HG02588 (cell line): ENCODE data around the gene KRTAP5-1.
"Not testable (repeated sequence)": the region's sequence is repeated elsewhere in the genome, so short reads cannot be mapped to it uniquely, and the experiment has no call there.

Experiments
- ATAC-seq: cut with Tn5 transposase; IDR thresholded peaks from one replicate; pipeline ENCODE4 v1.9.1; 2021; ENCODE audit warnings: mild to moderate bottlenecking, moderate library complexity; ENCODE audit not compliant: unreplicated experiment

Gene KRTAP5-1, protein sequence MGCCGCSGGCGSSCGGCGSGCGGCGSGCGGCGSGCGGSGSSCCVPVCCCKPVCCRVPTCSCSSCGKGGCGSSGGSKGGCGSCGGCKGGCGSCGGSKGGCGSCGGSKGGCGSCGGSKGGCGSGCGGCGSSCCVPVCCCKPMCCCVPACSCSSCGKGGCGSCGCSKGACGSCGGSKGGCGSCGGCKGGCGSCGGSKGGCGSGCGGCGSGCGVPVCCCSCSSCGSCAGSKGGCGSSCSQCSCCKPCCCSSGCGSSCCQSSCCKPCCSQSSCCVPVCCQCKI

DNA sequence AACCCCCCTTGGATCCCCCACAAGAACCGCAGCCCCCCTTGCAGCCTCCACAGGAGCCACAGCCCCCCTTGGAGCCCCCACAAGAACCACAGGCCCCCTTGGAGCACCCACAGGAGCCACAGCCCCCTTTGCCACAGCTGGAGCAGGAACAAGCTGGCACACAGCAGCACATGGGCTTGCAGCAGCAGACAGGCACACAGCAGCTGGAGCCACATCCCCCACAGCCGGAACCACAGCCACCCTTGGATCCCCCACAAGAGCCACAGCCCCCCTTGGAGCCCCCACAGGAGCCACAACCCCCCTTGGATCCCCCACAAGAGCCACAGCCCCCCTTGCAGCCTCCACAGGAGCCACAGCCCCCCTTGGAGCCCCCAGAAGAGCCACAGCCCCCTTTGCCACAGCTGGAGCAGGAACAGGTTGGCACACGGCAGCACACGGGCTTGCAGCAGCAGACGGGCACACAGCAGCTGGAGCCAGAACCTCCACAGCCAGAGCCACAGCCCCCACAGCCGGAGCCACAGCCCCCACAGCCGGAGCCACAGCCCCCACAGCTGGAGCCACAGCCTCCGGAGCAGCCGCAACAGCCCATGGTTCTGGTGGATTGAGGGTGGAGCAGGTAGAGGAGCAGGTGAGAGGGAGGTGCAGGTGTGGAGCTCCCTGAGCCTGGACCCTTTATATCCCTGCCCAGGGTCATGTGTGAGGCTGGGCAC is at the start of gene KRTAP5-1:
Gene KRTAP5-1, minus strand, starts transcription at position 623 of the 710 bp plus-strand sequence. Its CDS starts 34 bp downstream, at position 589.
- ATAC-seq = not testable (repeated sequence)

DNA sequence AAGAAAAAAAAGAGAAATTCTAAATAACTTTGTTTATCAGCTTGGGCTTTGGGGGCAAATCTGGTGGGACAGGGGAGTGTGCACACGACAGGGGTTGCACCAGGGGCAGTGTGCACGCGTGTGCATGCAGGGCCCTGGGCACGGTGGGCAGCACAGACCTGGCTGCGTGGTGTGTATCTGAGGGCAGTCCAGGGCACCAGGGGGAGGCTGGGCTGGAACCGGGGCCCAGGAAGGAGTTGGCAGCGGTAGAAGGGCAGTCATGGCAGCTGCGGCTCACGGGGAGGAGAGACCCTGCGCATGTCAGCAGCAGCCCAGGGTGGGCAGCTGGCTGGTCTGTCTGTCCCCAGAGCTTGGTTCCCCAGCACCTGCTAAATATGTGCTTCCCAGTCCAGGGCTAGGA is 48.8 kb upstream of the KRTAP5-1 start:
- no peak for ATAC-seq

DNA sequence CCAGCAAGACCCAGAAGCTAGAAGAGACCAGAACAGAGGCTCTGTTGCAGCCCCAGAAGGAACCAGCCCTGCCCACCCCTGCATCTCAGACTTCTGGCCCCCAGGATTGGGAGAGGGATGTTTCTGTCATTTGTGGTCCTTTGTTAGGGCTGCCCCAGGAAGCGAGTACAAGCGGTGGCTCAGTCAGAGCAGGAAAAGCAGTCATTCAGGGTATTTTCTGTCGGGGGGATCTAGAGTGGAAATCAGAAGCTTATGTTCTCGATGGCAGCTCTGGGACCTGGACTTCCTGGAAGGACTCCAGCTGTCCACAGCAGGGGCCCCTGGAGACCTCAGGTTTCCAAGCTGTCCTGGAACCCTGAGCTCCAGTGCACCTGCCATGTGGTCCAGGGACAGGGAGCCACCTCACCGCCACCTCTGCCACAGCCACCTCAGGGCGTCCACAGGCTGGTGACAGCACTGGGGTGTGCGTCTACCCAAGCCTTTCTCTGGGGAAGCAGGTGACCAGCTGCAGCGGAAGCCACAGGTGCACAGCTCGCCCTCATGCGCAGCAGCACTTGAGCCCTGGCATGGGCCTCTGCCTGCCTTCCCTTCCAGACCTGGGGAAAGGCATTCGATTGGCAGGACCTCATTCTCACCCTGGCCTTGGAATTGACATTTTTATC is 47.1 kb upstream of the KRTAP5-1 start:
- ATAC-seq = no peak

DNA sequence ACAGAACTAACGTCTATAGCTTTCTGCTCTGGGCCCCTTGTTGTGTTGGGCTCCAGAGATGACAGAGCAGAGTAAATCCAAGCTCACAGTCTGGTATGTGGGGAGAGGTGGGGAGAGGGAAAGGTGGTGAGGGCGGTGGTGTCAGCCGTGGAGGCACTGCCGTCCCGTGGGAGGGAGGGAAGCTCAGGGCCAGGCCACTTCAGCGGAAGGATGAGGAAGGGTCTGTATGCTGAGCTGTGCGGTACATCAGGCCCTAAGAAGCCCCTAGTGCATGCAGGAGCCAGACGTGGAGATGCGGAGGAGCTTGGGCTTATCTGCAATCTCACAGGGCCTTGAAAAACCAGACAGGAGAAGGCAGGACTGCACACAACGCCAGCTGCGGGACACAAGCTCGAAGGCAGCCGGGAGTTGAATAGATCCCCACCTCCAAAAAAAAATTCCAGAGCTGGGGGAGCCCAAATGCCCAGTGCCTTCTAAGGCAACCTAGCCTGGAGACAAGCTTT is 46.0 kb upstream of the KRTAP5-1 start:
- ATAC-seq = no peak

DNA sequence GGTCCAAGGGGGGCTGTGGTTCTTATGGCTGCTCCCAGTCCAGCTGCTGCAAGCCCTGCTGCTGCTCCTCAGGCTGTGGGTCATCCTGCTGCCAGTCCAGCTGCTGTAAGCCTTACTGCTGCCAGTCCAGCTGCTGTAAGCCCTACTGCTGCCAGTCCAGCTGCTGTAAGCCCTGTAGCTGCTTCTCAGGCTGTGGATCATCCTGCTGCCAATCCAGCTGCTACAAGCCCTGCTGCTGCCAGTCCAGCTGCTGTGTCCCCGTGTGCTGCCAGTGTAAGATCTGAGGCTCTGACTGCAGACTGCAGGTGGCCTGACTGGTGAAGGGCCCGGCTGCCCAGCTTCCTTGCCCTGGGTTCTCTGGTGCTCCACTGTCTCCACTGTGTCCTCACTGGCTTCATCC is 45.2 kb upstream of the KRTAP5-1 start:
- ATAC-seq = no peak

DNA sequence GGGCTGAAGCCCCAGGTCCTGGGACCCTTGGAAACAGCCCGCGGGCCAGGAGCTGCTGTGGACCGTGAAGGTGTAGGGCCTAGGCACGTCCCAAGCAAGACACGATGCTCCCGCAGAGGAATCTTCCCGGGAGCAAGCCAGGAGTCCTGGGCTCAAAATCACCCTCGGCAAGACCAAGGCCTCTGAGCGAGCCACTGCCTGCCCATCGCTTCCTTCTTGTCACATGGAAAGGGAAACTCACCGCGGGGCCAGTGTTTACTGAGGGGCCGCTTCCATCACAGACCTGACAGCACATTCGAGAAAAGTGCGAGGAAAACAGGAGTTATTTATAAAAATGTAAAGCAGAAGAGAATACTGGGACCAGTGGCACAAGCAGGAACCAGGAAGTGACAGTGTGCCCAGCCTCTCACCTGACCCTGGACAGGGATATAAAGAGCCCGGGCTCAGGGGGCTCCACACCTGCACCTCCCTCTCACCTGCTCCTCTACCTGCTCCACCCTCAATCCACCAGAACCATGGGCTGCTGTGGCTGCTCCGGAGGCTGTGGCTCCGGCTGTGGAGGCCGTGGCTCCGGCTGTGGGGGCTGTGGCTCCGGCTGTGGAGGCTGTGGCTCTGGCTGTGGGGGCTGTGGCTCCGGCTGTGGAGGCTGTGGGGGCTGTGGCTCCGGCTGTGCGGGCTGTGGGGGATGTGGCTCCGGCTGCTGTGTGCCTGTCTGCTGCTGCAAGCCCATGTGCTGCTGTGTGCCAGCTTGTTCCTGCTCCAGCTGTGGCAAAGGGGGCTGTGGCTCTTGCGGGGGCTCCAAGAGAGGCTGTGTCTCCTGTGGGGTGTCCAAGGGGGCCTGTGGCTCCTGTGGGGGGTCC is 44.5 kb upstream of the KRTAP5-1 start, which contains the start of gene KRTAP5-5:
Gene KRTAP5-5, plus strand, starts transcription at position 450 of the 860 bp plus-strand sequence. Its CDS starts 66 bp downstream, at position 516.
- no peak for ATAC-seq

DNA sequence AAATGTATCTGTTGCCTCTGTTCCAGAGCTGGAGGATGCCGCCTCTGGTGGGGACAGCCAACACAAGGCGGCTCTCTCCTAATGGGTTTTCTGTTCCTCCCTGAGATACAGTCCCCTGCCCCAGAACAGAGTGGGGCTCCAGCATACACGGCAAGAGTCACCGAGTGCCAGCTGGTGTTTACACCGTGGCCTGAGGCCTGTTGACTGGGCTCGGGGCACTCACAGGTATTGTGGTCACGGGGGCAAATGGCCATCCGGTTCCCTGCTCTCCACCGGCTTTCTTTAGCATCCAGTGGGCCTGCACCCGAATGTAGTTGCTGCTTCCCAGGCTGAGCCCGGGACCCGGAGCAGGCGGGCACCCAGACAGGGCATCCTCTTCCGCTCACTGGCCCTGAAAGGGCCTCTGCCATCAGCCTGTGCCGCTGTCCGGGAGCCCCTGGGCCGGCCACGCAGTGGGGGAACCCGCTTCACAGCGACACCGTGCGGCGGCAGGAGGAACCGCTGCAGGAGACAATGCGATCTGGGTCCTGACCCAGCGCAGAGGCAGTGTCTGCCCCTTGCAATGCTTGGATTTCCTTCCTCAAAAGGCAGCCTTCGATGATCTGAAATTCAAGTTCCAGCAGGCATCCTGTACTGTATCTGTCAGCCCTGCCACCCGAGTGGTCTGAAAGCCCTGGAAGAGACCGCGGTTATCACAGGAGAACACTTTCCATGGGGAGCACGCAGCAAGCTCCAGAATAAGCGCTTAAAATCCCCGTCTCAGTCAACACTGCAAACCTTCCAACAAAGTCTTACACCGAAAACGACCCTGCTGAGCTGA is 43.6 kb upstream of the KRTAP5-1 start:
- ATAC-seq = no peak

GRCh38 chr11:1625541-1625940 is 40.5 kb upstream of the KRTAP5-1 start:
- no peak for ATAC-seq

GRCh38 chr11:1624621-1625020 is 39.5 kb upstream of the KRTAP5-1 start:
- no peak for ATAC-seq

GRCh38 chr11:1623716-1624115 is 38.6 kb upstream of the KRTAP5-1 start:
- no peak for ATAC-seq

GRCh38 chr11:1622086-1622485 is 37.0 kb upstream of the KRTAP5-1 start, which contains the start of gene KRTAP5-4:
Gene KRTAP5-4, minus strand, starts transcription at chr11:1622138. Its CDS starts 45 bp downstream, at chr11:1622093.
- ATAC-seq = no peak

DNA sequence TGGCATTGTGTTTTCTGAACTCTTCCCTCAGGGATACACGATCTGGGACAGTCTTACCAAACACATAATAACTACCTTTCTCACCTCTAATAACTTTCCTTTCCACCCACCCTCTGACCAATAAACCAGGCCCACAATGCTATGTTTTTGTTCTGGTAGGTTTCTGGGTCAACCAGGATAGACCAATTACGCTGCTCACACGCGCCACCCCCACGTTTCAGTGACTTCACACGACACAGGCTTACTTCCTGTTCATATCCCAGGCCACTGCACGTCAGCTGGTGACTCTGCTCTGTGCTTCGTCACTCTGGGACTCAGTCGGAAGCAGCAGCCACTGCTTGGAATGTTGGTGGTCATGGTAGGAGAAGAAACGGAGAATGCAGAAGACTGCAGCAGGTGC is 34.4 kb upstream of the KRTAP5-1 start:
- no peak for ATAC-seq

- ATAC-seq = no peak
Observed at GRCh38 chr11:1618231-1618630, 33.1 kb upstream of the KRTAP5-1 start.

DNA sequence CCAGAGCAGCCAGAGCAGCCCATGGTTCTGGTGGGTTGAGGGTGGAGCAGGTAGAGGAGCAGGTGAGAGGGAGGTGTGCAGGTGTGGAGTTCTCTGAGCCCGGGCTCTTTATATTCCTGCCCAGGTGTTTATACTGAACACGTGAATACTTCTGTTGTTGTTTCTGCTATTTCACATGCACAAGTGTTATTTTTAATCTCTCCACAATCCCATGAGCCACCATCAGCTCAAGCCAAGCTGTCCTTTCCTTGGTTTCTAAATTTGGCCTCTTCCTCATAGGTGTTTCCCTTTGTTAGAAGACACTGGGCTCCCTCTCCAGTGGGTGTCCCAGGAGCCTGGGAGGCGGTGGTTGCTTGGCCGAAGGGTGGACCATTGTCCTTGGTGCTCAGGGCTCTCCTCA is 23.3 kb upstream of the KRTAP5-1 start, which contains the start of gene KRTAP5-3:
Gene KRTAP5-3, minus strand, starts transcription at position 101 of the 400 bp plus-strand sequence. Its CDS starts 78 bp downstream, at position 23.
- no peak for ATAC-seq

- ATAC-seq = not testable (repeated sequence)
Observed at GRCh38 chr11:1607901-1608300, 22.8 kb upstream of the KRTAP5-1 start.

GRCh38 chr11:1607156-1607845 is 22.2 kb upstream of the KRTAP5-1 start:
- not testable (repeated sequence) for ATAC-seq

DNA sequence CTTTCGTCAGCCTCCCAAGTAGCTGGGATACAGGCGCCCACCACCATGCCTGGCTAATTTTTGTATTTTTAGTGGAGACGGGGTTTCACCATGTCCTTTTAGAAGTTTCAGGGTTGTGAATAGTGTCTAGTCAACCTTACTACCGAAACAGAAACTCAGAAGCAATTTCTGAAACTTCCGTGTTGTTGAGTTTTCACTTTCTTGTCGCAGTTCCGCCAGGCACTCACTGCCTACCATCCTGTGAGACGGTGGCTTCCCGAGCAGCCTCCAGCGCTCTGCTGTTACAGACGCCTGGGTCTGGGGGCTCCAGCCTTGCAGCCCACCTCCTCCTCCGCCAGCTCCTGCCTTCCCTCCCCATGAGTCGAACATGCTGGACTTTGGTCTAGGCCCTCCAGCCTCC is 20.8 kb upstream of the KRTAP5-1 start:
- ATAC-seq = peak; percentile 65

DNA sequence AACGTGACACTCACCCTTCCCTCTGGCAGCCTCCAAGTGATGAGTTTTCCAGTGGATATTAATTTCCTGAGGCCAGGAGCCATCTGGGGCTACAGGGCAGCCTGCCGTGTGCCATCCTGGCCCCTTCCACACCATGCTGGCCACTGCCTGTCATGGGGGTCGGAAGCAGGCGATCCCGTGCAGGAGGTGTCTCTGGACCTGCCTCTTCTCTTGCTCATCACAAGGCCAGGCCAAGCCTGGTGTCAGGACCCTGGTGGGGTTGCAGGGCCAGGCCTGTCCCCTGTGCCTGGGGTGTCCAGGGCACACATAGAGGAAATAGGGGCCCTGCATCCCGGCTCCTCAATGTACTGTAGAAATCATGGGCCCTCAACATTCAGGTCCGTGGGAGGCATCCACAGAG is 19.6 kb upstream of the KRTAP5-1 start:
- no peak for ATAC-seq

GRCh38 chr11:1604181-1604580 is 19.1 kb upstream of the KRTAP5-1 start:
- no peak for ATAC-seq
